ENCODE results near the gene KRTAP3-2.

DNA sequence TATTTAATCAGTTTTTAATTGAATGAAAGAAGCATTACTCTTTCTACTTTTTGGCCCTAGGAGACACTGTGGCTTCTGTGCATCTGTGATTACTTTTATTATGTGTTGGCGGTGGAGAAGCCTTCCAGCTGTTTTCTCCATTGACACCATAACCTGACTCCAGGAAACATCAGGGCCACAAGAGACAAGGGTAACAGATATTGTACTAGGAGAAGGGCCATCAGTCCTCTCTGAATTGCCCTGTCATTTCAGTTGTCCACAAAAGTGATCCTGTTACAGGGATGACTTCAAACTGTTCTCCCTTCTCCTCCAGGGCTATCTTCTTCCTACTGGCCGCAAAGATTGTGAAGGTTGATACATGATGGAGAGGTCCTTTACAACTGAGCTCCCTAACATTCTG lies 47.6 kb downstream of the KRTAP3-2 start:
- TF ChIP-seq, protein P1, sequence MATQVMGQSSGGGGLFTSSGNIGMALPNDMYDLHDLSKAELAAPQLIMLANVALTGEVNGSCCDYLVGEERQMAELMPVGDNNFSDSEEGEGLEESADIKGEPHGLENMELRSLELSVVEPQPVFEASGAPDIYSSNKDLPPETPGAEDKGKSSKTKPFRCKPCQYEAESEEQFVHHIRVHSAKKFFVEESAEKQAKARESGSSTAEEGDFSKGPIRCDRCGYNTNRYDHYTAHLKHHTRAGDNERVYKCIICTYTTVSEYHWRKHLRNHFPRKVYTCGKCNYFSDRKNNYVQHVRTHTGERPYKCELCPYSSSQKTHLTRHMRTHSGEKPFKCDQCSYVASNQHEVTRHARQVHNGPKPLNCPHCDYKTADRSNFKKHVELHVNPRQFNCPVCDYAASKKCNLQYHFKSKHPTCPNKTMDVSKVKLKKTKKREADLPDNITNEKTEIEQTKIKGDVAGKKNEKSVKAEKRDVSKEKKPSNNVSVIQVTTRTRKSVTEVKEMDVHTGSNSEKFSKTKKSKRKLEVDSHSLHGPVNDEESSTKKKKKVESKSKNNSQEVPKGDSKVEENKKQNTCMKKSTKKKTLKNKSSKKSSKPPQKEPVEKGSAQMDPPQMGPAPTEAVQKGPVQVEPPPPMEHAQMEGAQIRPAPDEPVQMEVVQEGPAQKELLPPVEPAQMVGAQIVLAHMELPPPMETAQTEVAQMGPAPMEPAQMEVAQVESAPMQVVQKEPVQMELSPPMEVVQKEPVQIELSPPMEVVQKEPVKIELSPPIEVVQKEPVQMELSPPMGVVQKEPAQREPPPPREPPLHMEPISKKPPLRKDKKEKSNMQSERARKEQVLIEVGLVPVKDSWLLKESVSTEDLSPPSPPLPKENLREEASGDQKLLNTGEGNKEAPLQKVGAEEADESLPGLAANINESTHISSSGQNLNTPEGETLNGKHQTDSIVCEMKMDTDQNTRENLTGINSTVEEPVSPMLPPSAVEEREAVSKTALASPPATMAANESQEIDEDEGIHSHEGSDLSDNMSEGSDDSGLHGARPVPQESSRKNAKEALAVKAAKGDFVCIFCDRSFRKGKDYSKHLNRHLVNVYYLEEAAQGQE (IDR thresholded peaks at IDR 0.05; ENCODE audit: low read depth): no peak
- no peak for TF ChIP-seq RAD21 (IDR thresholded peaks at IDR 0.05; ENCODE audit: low read depth)
- TF ChIP-seq EP300 (IDR thresholded peaks at IDR 0.05; ENCODE audit: borderline replicate concordance): no peak
- TF ChIP-seq CREB1 (IDR thresholded peaks at IDR 0.05; ENCODE audit: low read depth): no peak
- TF ChIP-seq TAF1 (IDR thresholded peaks at IDR 0.05; ENCODE audit: low read depth): no peak
- TF ChIP-seq NFIC (IDR thresholded peaks at IDR 0.05): no peak
- TF ChIP-seq, protein P2, sequence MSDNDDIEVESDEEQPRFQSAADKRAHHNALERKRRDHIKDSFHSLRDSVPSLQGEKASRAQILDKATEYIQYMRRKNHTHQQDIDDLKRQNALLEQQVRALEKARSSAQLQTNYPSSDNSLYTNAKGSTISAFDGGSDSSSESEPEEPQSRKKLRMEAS (IDR thresholded peaks at IDR 0.05): no peak
- no peak for TF ChIP-seq TEAD4 (IDR thresholded peaks at IDR 0.05)
- no peak for TF ChIP-seq ZBTB7A (IDR thresholded peaks at IDR 0.05; ENCODE audit: low read depth)
- TF ChIP-seq EGR1 (IDR thresholded peaks at IDR 0.05): no peak
- TF ChIP-seq, protein P3, sequence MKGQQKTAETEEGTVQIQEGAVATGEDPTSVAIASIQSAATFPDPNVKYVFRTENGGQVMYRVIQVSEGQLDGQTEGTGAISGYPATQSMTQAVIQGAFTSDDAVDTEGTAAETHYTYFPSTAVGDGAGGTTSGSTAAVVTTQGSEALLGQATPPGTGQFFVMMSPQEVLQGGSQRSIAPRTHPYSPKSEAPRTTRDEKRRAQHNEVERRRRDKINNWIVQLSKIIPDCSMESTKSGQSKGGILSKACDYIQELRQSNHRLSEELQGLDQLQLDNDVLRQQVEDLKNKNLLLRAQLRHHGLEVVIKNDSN (IDR thresholded peaks at IDR 0.05): no peak
- no peak for TF ChIP-seq CEBPB (IDR thresholded peaks at IDR 0.05)
